ENCODE measurements around the gene HNF4A.
"Not testable (repeated sequence)": the region's sequence is repeated elsewhere in the genome, so short reads cannot be mapped to it uniquely, and the experiment has no call there.

The HNF4A gene

DNA sequence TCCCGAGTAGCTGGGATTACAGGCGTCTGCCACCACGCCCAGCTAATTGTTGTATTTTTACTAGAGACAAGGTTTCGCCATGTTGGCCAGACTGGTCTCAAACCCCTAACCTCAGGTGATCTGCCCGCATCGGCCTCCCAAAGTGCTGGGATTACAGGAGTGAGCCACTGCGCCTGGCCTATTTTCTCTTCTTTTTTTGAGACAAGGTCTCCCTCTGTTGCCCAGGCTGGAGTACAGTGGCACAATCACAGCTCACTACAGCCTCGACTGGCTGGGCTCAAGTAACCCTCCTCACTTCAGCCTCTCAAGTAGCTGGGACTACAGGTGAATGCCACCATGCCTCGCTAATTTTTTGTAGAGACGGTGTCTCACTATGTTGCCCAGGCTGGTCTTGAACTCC is 9.6 kb upstream of the HNF4A start:
- DNase-seq, result not testable (repeated sequence)

DNA sequence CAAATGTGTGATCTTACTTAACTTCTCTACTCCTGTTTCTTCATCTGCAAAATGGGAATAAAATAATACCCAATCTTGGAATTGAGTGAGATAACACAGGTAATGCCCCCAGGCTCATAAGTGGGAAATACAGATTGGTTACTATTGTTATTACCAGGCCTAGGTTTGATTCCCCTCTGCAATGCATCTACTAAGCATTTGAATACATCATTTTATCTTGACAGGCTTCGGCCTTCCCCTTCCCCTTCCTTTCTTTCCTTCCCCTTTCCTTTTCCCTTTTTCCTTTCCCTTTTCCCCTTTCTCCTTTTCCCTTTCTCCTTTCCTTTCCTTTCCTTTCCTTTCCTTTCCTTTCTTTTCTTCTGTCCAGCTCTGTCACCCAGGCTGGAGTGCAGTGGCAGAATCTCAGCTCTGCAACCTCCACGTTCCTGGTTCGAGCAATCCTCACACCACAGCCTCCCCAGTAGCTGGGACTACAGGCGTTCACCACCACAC is 7.3 kb upstream of the HNF4A start:
- DNase-seq, result no peak

DNA sequence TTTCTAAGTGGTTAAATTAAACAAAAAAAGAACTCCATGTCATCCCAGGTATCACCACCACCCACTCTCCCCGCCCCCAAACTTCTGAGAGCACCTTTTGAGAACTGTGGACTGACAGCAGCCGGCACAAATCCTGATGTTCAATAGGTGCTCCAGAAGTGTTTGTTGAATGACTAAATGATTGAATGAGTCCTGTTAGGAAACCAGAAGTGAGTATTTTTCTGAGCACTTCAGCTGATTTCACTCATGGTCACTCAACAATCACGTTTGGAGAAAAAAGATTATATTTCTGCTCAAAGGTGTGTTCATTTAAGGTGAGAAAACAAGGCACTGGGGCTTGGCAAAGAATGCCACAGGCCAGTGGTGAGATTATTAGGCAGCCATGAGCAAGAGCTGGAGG is 6.2 kb upstream of the HNF4A start:
- DNase-seq, result no peak

DNA sequence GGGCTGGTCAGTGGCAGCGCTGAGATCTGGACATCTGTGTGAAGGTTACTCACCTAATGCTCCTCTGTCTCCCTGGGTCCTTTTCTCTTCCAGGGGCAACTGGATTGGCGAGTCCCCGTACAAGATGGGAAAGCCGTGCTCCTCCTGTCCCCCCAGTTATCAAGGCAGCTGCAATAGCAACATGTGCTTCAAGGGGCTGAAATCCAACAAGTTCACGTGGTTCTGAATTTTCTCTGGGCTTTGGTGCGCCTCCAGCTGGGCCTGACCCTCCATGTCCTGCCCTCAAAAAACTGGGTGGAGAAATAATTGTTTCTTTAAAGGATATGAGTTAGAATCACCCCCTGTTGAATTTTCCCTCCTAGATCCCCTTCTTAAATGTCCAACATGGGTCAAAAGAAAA is 4.9 kb upstream of the HNF4A start:
- no peak for DNase-seq

DNA sequence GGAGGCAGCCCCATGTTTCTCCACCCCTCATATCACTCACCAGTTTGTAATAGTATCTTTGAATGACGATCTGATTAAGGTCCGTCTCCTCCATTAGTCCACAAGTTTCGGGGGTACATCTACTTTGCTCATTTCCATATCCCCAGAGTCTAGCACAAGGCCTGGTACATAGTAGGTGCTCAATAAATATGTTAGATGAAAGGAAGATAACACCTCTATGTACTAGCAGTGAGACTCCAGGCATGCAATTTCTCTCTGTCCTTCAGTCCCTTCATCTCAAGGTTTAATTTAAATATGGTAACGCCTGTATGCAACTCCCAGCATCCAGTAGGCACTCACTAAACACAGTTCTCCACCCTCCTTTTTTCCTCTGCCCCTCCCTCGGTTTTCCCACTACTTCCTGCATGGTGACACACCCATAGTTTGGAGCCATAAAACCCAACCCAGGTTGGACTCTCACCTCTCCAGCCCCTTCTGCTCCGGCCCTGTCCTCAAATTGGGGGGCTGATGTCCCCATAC is 461 bp upstream of the HNF4A start:
- DNase-seq, result no peak

DNA sequence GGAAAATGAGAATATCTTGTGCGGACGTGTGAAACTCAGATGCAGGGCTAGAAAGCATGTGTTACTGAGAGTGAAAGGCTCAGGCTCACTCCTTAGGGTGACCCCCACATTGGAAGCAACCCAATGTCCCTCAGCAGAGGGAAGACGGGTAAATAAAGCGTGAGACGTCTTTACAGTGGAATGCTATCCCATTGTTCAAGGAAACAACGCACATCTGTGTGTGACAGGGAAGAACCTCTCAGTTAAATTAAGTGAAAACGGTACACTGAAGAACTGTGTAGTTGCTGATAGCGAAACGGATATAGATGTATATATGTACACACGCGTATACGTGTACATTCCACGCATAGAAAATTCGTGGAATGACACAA is 839 bp downstream of the HNF4A start:
- DNase-seq, result no peak

DNA sequence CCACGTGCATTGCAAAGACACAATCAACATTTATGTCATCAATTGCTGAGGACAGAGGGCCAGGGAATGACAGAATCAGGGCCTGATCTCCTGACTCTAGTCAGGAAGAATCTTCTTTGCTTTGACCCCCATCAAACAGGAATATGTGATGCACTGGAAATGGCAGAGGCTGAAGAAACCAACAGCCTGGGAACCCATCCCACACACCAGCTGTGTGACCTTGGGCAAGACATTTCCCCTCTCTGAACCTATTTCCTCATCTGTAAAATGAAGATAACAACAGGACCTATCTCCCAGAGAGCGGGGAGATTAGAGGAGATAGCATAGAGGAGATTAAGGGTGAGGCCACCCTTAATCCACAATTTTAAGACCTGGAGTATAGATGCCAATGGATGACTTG is 1.5 kb downstream of the HNF4A start:
- DNase-seq, result no peak

DNA sequence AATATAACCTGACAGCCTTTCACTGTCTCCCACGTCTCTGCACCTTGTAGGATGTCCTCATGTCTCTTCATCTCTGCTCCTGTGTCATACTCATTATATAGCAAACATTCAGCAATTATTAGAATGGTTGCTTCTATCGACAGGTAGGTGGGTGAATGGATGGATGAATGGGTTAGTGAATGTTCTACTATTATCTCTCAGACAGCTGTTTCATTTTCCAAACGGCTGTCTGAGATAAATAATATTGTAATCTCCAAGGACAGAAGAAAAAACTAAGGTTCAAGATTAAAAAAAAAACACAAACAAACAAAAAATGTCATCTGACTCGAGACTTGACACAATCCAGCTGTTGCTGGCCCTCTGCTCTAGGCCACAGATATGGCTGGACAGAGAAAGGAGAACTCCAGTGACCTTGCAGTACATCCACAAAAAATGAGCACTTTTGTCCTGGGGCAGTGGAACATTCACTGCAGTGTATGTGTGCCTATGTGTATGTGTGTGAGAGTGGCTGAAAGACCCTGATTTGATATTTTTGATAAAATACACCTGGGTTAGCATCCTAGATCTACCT is 2.1 kb downstream of the HNF4A start:
- no peak for DNase-seq

DNA sequence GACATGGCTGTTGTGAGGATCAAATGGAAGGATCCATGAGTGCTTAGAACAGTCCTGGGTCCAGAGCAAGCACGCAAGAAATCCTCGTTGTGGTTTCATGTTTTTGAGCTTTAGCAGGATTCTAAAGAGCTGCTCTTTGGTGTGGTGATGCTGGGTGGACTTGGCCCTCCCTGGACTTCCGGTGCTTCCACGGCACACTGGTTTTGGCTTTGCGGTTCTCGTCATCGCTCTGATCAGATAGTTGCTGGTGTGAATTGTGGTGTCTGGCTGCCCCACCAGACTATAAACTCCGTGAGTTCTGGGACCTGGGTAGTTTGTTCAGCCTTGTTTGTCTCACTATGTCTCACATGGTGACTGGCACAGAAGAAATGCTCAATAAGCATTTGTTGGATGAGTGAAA is 3.3 kb downstream of the HNF4A start:
- DNase-seq, result no peak

DNA sequence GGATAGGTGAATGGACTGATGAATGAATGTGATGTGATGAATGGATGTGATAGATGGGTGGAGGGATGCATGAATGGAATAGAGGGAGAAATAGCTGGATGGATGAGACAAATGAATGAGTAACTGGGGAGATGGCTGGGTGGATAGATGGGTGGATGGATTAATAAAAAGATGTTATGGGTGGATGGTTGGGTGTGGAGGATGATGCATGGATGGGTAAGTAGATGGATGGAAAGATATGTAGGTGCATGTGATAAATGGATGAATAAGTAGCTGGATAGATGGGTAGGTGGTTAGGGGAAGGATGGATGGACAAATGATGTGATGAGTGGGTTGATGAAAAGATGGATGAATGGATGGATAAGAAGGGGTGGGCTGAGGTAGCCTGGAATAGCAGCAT is 4.7 kb downstream of the HNF4A start:
- DNase-seq, result no peak

DNA sequence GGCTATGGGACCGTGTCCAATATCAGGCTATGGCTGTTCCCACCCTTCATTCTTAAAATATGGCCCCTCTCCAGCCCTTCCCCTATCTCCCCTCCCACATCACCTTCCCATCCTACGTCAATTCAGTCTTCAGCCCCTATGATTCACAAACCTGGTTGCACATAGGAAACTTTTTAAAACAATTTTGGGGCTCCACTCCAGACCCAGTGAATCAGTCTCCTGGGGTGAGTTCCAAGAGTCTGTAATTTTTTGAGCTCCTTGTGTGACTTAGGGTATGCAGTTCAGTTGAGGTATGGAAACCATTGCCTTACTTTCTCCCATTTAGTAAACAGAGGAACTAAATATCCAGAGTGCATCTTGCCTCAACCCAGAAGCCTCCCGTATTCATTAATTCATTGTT is 5.5 kb downstream of the HNF4A start:
- DNase-seq, result no peak

DNA sequence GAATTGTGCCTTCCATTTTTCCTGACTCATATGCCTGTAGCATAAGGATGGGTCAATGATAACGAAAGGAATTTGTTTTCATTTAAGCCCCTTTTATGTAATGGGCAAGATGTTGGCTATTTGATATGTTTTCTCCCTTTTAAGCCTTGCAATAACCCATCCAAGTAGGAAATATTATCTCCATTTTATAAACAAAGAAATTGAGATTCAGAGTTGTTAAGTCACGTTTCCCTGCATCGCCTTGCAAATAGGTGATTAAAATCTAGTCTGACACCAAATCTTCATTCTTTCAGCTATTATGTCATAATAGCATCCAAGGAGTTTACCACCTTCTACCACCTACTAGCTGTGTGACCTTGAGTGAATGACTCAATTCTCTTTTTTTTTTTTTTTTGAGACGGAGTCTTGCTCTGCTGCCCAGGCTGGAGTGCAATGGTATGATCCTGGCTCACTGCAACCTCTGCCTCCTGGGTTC is 7.0 kb downstream of the HNF4A start:
- DNase-seq, result no peak

DNA sequence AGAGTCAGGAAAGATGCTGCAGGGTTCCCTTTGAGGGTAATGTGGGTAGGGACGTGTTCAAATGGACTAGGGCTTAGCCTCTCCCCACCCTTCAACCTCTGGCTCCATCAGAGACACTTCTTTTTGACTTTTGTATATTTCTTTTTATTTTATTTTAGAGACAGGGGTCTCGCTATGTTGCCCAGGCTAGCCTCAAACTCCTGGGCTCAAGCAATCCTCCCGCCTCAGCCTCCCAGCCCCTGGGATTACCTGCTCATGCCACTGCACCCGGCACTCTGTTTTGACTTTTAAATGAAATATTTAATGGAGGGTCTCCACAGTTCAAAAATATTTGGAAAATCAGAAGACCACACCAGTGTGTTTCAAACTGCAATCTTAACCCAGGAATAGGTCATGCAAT is 8.6 kb downstream of the HNF4A start:
- no peak for DNase-seq

DNA sequence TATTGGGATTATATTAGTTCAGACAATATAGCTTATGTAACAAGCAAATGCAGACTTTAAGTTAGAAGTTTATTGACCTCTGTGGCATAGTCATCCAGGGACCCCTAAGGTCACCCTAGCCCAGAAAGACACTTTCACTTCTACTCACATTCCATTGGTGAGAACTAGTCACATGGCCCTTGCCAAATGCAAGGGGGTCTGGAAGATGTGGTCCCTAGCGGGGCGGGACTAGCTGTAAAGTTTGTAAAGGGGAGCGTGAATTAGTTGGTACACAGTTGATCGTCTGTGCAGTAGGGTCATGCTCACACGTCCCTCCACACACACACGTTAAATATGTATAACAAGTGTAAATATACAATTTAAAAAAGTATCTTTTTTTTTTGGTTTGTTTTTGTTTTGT is 9.3 kb downstream of the HNF4A start:
- DNase-seq, result no peak

DNA sequence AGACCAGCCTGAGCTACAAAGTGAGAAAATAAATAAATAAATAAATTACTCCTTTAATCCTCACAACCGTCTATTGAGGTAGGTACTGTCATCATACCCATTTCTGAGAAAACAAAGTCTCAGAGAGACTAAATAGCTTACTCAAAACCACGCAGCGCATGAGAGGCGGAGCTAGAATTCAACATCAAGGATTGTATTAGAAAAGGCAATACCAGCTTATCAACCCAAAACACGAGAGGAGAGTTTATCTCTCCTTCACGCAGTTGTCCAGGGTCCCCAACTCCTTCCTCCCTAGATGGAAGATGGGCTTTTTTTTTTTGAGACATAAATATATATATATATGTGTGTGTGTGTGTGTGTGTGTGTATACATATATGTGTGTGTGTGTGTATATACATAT is 12.2 kb downstream of the HNF4A start:
- no peak for DNase-seq

DNA sequence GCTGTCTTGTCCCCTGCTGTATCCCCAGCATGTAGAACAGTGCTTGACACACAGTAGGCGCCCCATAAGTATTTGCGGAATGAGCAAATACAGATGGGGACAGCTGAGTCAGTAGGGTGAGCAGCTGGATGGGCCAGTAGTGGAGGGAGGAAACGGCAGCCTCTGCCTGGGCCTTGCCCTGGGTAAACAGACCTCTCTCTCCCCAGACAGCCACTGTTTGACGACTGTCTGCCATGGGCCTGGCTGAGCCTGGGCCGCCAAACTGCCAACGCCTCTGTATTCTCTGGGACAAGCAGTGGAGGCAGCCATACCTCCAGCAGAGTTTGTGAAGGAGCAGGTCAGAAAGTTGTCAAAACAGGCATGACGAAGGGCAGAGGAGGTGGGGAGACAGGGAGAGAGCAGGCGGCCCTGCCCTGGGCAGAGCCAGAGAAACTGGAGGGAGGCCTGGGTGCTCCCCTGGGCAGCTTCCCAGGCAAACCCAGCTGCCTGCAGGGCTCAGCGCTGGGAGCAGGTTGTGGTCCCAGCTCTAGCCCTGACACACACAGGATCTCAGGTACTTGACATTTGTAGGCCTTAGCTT is 15.2 kb downstream of the HNF4A start:
- DNase-seq, result no peak

DNA sequence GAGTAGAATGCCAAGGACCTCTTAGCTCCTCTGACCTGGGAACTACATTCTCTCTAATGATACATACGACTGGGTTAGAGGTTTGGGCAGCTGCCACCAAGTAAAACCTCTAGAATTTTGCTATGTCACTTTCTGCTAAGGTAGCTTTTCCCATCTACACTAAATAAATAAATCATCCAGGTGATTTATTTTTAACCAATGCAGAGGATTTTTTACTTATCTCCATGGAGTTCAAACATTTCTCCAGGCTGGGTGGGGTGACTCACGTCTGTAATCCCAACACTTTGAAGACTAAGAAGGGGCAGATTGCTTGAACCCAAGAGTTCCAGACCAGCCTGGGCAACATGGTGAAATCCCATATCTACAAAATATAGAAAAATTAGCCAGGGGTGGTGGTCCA is 27.1 kb downstream of the HNF4A start:
- no peak for DNase-seq

DNA sequence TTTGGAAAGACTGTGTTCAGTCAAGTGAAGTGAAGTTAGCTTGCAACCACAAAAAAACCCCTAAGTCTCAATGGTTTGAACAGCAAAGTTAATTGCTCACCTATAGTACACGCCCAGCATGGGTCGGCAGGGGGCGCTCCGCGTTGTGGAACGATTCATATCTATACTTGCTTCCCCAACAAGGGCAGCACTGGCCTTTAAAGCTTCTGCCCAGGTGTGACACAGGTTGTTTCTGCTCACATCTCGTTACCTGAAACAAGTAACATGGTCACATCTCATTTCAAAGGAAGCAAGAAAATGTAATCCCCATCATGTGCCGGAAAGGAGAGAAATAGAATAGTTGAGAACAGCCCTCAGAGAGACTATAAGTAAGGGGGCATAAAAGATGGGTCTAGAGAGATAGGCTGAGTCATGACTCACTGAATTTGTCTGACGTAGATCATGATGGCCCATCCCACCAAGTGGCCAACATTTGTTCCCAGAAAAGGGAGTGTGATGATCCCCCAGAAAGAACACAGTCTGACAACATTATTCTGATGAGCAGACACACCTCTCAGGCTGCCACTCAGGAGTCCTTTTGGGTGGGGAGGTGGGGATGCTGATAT is 29.0 kb downstream of the HNF4A start:
- DNase-seq, result peak; percentile 69 to 77

DNA sequence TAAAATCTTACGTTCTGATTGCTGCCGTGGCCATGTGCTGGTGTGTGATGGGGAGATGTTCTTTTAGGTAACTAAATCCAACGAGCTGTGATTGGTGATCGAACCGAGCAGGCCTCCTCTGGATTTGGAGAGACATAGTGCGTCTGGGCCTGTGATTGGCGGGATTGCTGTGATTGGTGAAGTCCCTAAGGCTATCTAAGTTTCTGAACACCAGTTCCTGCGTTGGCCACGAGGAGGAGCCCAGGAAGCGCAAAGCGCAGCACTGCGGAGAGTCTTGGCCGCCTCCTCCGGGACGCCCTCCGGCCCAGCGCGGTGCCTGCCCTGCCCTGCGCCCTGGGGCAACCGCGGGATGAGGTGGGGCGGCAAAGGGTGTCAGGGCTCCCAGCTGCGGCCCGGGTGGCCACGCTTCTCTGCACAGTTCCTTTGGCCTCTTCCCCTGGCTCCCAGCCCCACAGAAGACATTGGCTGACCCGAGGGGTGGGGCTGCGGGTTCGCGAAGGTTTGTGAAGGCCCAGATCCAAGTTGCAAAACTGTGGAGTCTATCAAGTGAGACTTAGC is 33.0 kb downstream of the HNF4A start:
- peak; percentile 62 to 77 for DNase-seq

DNA sequence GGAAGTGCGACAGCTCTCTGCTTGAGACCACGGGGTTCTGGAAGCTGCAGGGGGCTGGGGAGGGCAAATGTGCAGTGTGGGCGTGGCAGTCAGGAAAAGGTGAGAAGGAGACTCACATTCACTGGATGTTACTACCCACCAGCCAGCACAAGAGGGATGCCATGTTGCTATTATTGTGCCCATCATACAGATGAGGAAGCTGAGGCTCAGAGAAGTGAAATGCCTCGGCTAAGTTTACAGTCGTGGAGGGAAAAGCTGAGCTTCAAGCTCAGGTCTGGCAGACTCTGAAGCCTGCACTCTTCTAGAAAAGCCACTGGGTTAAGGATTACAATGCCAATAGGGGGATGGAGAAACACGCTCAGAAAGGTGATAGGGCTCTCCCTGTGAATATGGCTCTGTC is 34.4 kb downstream of the HNF4A start:
- no peak for DNase-seq

DNA sequence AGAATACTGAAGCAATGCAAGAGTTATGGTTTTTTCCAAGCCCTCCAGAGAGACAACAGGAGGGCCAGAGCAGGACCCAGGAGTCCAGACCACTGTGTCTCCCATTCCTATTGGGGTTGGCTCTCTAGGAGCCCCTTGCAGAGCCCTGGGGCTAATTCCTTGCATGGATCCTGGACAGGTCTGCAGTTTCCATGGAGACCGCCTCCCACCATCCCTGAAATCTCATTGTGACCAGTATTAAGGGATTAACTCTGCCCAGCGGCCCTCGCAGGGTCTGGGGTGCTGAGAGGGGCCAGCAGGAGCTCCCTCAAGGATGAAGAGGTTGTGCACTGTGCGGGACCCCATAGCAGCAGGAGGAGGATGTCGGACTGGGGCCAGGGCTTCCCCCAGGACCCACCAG is 34.8 kb downstream of the HNF4A start:
- DNase-seq, result no peak

DNA sequence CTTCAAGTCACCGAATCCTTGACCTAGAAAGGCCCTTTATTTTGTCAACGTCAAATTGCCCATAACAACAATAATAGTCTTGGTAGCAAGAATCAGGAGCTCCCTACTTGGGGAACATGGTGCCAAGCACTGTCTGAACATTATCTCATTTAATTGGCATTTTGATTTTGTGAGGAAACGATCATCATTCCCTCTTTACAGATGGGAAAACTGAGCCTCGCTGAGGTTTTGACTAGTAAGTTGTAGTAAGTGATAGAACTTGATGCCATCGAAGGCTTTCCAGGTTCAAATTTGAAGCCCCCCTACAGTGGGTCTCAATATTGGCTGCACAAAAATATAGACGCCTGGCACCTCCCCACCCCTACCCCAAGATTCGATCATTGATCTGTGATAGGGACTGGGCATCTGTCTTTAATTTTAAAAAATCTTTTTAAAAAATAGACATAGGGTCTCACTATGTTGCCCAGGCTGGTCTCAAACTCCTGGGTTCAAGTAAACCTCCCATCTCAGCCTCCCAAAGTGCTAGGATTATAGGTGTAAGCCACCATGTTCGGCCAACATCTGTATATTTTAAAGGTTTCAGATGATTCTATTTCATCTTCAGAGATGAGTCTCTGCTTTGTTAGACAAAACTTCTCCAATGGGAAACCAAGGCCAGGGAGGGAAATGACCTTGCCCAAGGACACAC is 36.7 kb downstream of the HNF4A start:
- no peak for DNase-seq
